Panc1 (cell line): ENCODE results near the gene MTARC2. TPM values are rescaled to one million over a fixed set of nuclear protein-coding genes. Genes with fewer than 3 reads are reported as not detected.

ENCODE experiments used
- ATAC-seq: fragments of 200-7000 bp; cut with Tn5 transposase; 2 replicates; pipeline ENCODE4 v1.9.1; 2020; ENCODE audit warnings: mild to moderate bottlenecking, moderate library complexity
- BruUV-seq: library from RNA; stranded (reverse); fragments of 400-500 nt; replicated peaks from 2 replicates; lab custom pipeline; 2021; lab: Mats Ljungman, UMichigan
- CTCF ChIA-PET: fragments of 300-600 bp; sonication (Branson Sonifier 250); formaldehyde crosslinking; loops from one replicate; lab custom pipeline; 2022; ENCODE audit warnings: antibody characterized with exemption; lab: Charles Lee
- POLR2A ChIA-PET: fragments of 300-600 bp; sonication (Branson Sonifier 250); formaldehyde crosslinking; loops from one replicate; lab custom pipeline; 2022; ENCODE audit warnings: antibody characterized with exemption; lab: Charles Lee
- DNase-seq: peaks from one replicate; pipeline ENCODE4 v3.0.0-alpha.2; 2010; ENCODE audit warnings: low read depth, low spot score
- H3K27ac ChIP-seq: 2 replicates; pipeline ENCODE4 v1.5.1; 2011; ENCODE audit warnings: mild to moderate bottlenecking, low read length, inconsistent platforms
- H3K27me3 ChIP-seq: fragments of 200-500 bp; sonication (Bioruptor generic); 2 replicates; pipeline ENCODE4 v1.6.0; 2014; ENCODE audit warnings: low read length, inconsistent platforms; ENCODE audit not compliant: control insufficient read depth, insufficient read depth
- H3K36me3 ChIP-seq: fragments of 200-500 bp; sonication (Bioruptor generic); 2 replicates; pipeline ENCODE4 v1.5.1; 2014; ENCODE audit warnings: inconsistent platforms, mild to moderate bottlenecking, low read length, moderate library complexity; ENCODE audit not compliant: control insufficient read depth, insufficient read depth
- H3K4me1 ChIP-seq: 2 replicates; pipeline ENCODE4 v1.5.1; 2011; ENCODE audit warnings: inconsistent platforms, mild to moderate bottlenecking, low read length, moderate library complexity; ENCODE audit not compliant: control insufficient read depth, insufficient read depth
- H3K4me3 ChIP-seq, 2 experiments: 2 replicates each; pipeline ENCODE4 v1.5.1; 2011 to 2012; ENCODE audit warnings: low read depth in 2 of 2, low read length in 2 of 2, mild to moderate bottlenecking in 2 of 2, inconsistent platforms in 1 of 2, moderate library complexity in 1 of 2
- H3K9me3 ChIP-seq: fragments of 200-500 bp; sonication (Bioruptor generic); 2 replicates; pipeline ENCODE4 v1.5.1; 2014; ENCODE audit warnings: low read depth, mild to moderate bottlenecking, inconsistent platforms, low read length, moderate library complexity; ENCODE audit not compliant: control insufficient read depth, insufficient read depth
- POLR2AphosphoS5 ChIP-seq: IDR thresholded peaks from 2 replicates; pipeline ENCODE4 v1.6.1; 2012; ENCODE audit warnings: mild to moderate bottlenecking, low read depth, low read length, moderate library complexity
- SIN3A ChIP-seq: IDR thresholded peaks from 2 replicates; pipeline ENCODE4 v1.6.1; 2012; ENCODE audit warnings: low read depth, mild to moderate bottlenecking, low read length, moderate library complexity, borderline replicate concordance; ENCODE audit not compliant: insufficient read depth
- TCF7L2 ChIP-seq: IDR thresholded peaks from 2 replicates; pipeline ENCODE4 v1.6.1; 2011; ENCODE audit warnings: mild to moderate bottlenecking, low read depth, low read length, inconsistent platforms
- in situ Hi-C: cut with HindIII; loops from 2 replicates; pipeline ENCODE4 v1.10.0; 2016; ENCODE audit warnings: low sequenced_read_pairs, low pct_unique_long_range_greater_than_20kb
- intact Hi-C: fragments of 100-400 bp; cut with micrococcal nuclease; formaldehyde crosslinking; loops from one replicate; pipeline ENCODE4 v1.10.0; 2022; ENCODE audit not compliant: unreplicated experiment
- total RNA-seq: library from RNA; stranded (reverse); gene quantifications from one replicate; pipeline ENCODE4 v1.2.1, GENCODE V29; 2021; ENCODE audit not compliant: unreplicated experiment
- TF ChIP-seq, protein P1 (sequence below): fragments of 450-650 bp; IDR thresholded peaks from 2 replicates; pipeline ENCODE4 v1.5.1; 2017; ENCODE audit warnings: mild to moderate bottlenecking
- TF ChIP-seq, protein P2 (sequence below), 2 experiments: IDR thresholded peaks; 2 replicates each; pipeline ENCODE4 v1.6.1; 2011 to 2012; ENCODE audit warnings: low read depth in 2 of 2, control low read depth in 1 of 2, low read length in 1 of 2, mild to moderate bottlenecking in 1 of 2, moderate library complexity in 1 of 2; ENCODE audit not compliant: insufficient read depth in 1 of 2

Gene MTARC2
- total RNA-seq, 1 experiment from 2014 or later = 10.1 TPM

DNA sequence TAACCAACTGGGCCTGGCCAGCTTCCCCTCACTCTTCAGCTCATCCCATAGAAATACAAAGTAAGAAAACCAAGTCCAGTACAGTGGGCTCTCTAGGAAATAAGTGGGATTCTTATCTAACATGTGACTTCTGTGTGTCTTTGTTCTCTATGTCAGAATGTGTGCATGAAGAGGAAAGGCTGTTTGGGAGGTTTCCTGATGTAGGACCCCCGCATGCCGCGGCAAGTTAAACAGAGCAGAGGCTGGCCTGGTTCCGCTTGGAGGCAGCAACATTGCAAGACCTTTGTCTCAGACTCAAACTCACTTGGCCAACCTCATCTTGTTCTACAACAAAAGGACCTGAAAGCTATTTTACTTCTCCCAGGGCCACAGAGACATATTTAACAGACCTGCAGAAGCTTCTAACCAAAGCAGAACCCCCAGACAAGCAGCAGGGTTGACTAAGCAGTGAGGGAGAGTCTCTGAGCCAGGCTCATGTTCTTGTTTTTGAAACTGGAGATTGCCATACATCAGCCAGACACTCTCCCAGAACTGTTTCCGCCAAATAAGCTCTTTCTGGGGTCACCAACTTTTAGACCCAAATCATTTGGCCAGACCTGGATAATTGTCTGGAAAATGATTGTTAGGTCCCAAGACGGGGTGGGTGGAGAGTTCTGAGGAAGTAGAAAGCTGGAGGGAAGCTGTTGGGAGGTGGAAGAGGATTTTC lies 6.2 kb downstream of the MTARC2 start:
- ATAC-seq = no peak
- POLR2A ChIA-PET = no interaction called here
- H3K27me3 ChIP-seq = no peaks in the 10 kb centered on the region
- 0 out of 2 replicates have a peak, but pooled peaks cover 3% of the 10 kb centered on the region for H3K4me1 ChIP-seq
- intact Hi-C loops = no loop called here
- no TSS peak for BruUV-seq
- DNase-seq = no peak
- no peaks in the 10 kb centered on the region for H3K9me3 ChIP-seq
- H3K27ac ChIP-seq = no peak overlapping the region
- in situ Hi-C loops = no loop called here
- H3K4me3 ChIP-seq = no peak overlapping the region
- TF ChIP-seq, protein P1, sequence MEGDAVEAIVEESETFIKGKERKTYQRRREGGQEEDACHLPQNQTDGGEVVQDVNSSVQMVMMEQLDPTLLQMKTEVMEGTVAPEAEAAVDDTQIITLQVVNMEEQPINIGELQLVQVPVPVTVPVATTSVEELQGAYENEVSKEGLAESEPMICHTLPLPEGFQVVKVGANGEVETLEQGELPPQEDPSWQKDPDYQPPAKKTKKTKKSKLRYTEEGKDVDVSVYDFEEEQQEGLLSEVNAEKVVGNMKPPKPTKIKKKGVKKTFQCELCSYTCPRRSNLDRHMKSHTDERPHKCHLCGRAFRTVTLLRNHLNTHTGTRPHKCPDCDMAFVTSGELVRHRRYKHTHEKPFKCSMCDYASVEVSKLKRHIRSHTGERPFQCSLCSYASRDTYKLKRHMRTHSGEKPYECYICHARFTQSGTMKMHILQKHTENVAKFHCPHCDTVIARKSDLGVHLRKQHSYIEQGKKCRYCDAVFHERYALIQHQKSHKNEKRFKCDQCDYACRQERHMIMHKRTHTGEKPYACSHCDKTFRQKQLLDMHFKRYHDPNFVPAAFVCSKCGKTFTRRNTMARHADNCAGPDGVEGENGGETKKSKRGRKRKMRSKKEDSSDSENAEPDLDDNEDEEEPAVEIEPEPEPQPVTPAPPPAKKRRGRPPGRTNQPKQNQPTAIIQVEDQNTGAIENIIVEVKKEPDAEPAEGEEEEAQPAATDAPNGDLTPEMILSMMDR = no peak
- no peak for TF ChIP-seq SIN3A
- no peak for TF ChIP-seq POLR2AphosphoS5
- TF ChIP-seq, protein P2, sequence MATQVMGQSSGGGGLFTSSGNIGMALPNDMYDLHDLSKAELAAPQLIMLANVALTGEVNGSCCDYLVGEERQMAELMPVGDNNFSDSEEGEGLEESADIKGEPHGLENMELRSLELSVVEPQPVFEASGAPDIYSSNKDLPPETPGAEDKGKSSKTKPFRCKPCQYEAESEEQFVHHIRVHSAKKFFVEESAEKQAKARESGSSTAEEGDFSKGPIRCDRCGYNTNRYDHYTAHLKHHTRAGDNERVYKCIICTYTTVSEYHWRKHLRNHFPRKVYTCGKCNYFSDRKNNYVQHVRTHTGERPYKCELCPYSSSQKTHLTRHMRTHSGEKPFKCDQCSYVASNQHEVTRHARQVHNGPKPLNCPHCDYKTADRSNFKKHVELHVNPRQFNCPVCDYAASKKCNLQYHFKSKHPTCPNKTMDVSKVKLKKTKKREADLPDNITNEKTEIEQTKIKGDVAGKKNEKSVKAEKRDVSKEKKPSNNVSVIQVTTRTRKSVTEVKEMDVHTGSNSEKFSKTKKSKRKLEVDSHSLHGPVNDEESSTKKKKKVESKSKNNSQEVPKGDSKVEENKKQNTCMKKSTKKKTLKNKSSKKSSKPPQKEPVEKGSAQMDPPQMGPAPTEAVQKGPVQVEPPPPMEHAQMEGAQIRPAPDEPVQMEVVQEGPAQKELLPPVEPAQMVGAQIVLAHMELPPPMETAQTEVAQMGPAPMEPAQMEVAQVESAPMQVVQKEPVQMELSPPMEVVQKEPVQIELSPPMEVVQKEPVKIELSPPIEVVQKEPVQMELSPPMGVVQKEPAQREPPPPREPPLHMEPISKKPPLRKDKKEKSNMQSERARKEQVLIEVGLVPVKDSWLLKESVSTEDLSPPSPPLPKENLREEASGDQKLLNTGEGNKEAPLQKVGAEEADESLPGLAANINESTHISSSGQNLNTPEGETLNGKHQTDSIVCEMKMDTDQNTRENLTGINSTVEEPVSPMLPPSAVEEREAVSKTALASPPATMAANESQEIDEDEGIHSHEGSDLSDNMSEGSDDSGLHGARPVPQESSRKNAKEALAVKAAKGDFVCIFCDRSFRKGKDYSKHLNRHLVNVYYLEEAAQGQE (IDR thresholded peaks at IDR 0.05; ENCODE audit: insufficient read depth in 1 of 2, low read depth in 2 of 2, low read length in 1 of 2) = no peak
- TF ChIP-seq TCF7L2 = no peak
- H3K36me3 ChIP-seq = no peaks in the 10 kb centered on the region
- CTCF ChIA-PET = no interaction called here

DNA sequence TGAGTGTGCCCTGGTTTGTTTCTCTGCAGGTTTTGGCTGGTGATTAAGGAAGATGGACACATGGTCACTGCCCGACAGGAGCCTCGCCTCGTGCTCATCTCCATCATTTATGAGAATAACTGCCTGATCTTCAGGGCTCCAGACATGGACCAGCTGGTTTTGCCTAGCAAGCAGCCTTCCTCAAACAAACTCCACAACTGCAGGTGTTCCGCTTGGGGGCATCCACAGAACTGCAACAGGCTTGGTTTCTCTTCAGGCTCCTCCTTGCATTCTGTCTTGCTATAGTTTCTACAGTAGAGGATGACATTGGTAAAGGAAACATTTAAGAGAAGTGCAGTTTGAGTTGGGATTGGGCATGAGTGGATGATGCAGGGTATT lies 6.8 kb downstream of the MTARC2 start:
- no TSS peak for BruUV-seq
- no peak overlapping the region for H3K27ac ChIP-seq
- H3K4me1 ChIP-seq = 0 out of 2 replicates have a peak, but pooled peaks cover 3% of the 10 kb centered on the region
- ATAC-seq = no peak
- H3K4me3 ChIP-seq = no peak overlapping the region
- DNase-seq = no peak
- CTCF ChIA-PET = no interaction called here
- H3K36me3 ChIP-seq = no peaks in the 10 kb centered on the region
- POLR2A ChIA-PET = no interaction called here
- no peaks in the 10 kb centered on the region for H3K9me3 ChIP-seq
- in situ Hi-C loops (no loop called here), intact Hi-C loops (no loop called here)
- no peaks in the 10 kb centered on the region for H3K27me3 ChIP-seq
- TF ChIP-seq POLR2AphosphoS5 = no peak
- TF ChIP-seq, protein P2 (IDR thresholded peaks at IDR 0.05; ENCODE audit: insufficient read depth in 1 of 2, low read depth in 2 of 2, low read length in 1 of 2) = no peak
- TF ChIP-seq, protein P1 = no peak
- TF ChIP-seq SIN3A = no peak
- TF ChIP-seq TCF7L2 = no peak
